GM21381 (cell line): ENCODE data around the gene OASL.
A peak's percentile ranks its signal among the peaks of the same experiment; 100 is the strongest.
"Not testable (repeated sequence)": the region's sequence is repeated elsewhere in the genome, so short reads cannot be mapped to it uniquely, and the experiment has no call there.

Experiments used
- ATAC-seq: cut with Tn5 transposase; IDR thresholded peaks from one replicate; pipeline ENCODE4 v1.9.1; 2021; ENCODE audit warnings: mild to moderate bottlenecking, moderate library complexity; ENCODE audit not compliant: unreplicated experiment

The OASL gene

GRCh38 chr12:121059031-121059898 is 20.2 kb upstream of the OASL start:
- peak; percentile 13 for ATAC-seq

GRCh38 chr12:121057794-121058193 is 18.7 kb upstream of the OASL start:
- ATAC-seq: no peak

GRCh38 chr12:121053706-121054105 is 14.7 kb upstream of the OASL start:
- ATAC-seq: no peak

GRCh38 chr12:121050725-121051124 is 11.7 kb upstream of the OASL start:
- ATAC-seq: no peak

- ATAC-seq: no peak
Measured at GRCh38 chr12:121048442-121048841, 9.4 kb upstream of the OASL start.

- not testable (repeated sequence) for ATAC-seq
Measured at GRCh38 chr12:121047400-121047799, 8.4 kb upstream of the OASL start.

GRCh38 chr12:121043067-121043466 is 4.0 kb upstream of the OASL start:
- ATAC-seq: no peak

GRCh38 chr12:121036810-121037326 is 2.2 kb downstream of the OASL start:
- ATAC-seq: no peak

GRCh38 chr12:121034616-121035305 is 4.3 kb downstream of the OASL start:
- ATAC-seq: no peak

- ATAC-seq: no peak
Measured at GRCh38 chr12:121033625-121034349, 5.3 kb downstream of the OASL start.

- ATAC-seq: no peak
Measured at GRCh38 chr12:121030576-121031212, 8.4 kb downstream of the OASL start.

GRCh38 chr12:121026274-121027045 is 12.6 kb downstream of the OASL start:
- no peak for ATAC-seq

- no peak for ATAC-seq
Measured at GRCh38 chr12:121025442-121026226, 13.4 kb downstream of the OASL start.

- no peak for ATAC-seq
Measured at GRCh38 chr12:121023799-121024198, 15.2 kb downstream of the OASL start.

GRCh38 chr12:121022713-121023112 is 16.3 kb downstream of the OASL start:
- ATAC-seq: no peak

GRCh38 chr12:121021754-121022153 is 17.3 kb downstream of the OASL start:
- ATAC-seq: no peak

- no peak for ATAC-seq
Measured at GRCh38 chr12:121018860-121019617, 20.0 kb downstream of the OASL start.

- ATAC-seq: no peak
Measured at GRCh38 chr12:121017966-121018491, 21.0 kb downstream of the OASL start.
